Stimulated activated CD8-positive, alpha-beta memory T cell treated with anti-CD3 and anti-CD28 coated beads, Interleukin-12 subunit alpha, Interleukin-12 subunit beta, amount 100 ng/mL, for 1 hour (primary cell): ENCODE measurements around the gene EEIG2.

Source experiments
- DNase-seq: peaks from one replicate; pipeline ENCODE4 v3.0.0-alpha.2; 2020; ENCODE audit warnings: low read depth

The EEIG2 gene

DNA sequence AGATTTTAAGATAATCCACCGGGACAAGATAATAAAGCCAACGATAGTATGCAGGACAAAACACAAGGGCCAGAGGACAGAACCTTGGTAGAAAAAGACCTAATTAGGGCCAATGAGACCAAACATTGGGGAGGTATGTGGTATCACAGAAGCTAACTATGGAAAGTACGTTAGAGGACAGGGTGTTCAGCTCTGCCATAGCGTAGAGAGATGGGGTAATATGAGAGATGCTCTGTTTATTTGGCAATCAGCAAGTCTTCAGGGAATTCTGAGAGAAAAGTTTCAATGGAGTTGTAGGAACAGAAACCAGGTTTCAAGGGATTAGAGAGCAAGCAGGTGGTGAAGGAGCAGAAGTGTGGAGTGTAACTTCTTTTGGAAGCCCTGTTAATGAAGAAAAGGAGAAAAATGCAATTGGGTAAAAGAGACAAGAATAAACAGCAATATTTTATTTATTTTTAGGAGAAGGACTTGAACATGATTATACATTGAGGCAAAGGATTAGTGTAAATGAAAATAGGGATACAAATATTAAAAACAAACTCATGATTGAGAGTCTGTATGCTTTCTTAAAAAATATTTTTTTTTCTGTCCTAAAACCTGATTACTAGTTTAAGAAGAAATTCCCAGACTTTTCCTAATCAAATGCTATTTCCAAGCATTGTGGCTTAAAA lies 24.0 kb downstream of the EEIG2 start:
- DNase-seq = no peak

DNA sequence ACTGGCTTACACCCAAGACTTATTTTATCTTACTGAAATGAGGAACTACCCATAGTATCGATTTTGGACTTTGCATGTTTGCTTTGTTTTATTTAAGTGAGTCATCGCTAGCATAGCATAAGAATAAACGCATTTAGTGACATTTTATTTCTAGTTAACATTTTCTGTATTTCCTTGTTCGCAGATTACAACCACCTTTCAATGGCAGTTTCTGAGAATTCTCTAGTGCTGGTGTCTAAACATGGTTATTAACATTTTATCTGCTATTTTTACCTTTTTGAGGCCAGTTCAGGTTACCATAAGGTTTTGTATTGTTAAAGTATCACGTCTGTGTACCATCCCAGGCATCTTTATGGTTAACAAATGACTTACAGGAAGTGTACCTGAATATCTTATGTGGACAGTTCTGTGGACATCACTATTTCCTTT lies 24.5 kb downstream of the EEIG2 start:
- no peak for DNase-seq

DNA sequence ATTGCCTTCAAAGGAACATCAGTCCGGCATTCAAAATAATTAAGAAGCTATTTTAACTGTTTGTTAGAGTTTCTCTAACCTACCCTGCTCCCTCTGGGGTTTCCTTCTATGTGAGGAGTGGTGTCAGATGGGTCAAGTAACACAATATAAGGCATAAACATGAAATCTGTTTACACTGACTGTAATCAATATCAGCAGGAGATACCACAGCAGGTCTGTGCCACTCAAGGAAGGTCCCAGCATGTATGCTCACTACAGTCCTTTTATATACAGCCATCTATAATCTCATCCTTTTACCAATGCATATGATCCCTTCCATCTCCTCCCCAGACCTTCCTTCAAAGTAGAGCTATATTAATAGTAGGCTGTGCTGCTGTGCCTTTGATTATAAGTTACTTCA lies 25.4 kb downstream of the EEIG2 start:
- DNase-seq = no peak

DNA sequence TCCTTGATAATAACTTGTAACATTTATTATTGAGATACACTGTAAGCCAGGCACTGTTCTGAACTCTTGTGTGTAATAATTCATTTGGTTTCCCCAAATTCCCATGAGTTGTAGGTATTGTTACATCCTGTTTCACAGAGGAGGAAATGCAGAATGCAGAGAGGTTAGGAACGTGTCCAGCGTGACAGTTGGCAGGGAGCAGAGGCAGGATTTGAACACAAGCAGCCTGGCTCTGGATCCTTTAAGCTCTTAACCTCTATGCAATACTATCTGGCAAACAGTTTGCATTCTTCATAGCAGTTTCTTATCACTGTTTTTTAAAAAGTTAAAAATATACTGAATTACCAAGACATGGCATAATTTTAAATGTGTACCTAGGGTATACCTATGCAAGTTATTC lies 30.5 kb downstream of the EEIG2 start:
- DNase-seq = no peak

- no peak for DNase-seq
Observed at GRCh38 chr1:108590957-108591356, 31.1 kb downstream of the EEIG2 start.

- DNase-seq = no peak
Observed at GRCh38 chr1:108591466-108591865, 31.6 kb downstream of the EEIG2 start.

GRCh38 chr1:108592030-108592759 lies 32.3 kb downstream of the EEIG2 start:
- DNase-seq = no peak

DNA sequence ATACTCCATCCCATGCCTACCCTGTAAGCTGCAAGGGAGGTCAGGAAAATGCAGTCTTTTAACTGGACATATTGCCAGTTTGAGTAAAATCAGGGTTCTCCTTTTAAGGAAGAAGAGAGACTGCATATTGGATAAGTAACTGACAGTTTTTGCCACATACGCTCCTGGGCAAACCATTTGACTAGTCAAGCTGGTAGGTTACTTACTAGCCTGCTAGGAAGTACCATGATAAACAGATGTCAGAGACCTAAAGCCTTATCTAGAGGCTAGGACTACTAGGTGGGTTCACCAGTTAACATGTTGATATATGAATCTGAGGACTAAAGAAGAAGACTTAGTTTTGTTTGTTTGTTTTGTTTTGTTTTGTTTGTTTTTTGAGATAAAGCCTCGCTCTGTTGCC lies 33.5 kb downstream of the EEIG2 start:
- no peak for DNase-seq

- no peak for DNase-seq
Observed at GRCh38 chr1:108595507-108595906, 35.6 kb downstream of the EEIG2 start.

- DNase-seq = no peak
Observed at GRCh38 chr1:108597041-108597440, 37.1 kb downstream of the EEIG2 start.

- no peak for DNase-seq
Observed at GRCh38 chr1:108598340-108598739, 38.4 kb downstream of the EEIG2 start.

DNA sequence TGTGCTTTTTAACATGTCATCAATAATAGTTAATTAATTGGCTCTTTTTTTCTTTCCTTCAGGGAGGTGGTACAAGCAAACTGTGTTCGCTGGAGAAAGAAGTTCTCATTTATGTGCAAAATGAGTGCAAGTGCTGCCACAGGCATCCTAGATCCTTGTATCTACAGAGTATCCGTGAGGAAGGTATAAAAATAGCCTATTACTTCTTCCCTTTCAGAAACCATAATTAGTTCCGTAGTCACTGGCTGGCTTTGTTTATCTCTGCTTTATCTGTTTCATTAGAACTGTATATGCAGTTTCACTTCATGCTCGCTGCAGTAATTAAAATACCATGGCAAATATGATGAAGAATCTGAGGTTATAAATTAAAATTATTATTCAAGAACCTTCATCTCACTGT lies 40.6 kb downstream of the EEIG2 start:
- no peak for DNase-seq

DNA sequence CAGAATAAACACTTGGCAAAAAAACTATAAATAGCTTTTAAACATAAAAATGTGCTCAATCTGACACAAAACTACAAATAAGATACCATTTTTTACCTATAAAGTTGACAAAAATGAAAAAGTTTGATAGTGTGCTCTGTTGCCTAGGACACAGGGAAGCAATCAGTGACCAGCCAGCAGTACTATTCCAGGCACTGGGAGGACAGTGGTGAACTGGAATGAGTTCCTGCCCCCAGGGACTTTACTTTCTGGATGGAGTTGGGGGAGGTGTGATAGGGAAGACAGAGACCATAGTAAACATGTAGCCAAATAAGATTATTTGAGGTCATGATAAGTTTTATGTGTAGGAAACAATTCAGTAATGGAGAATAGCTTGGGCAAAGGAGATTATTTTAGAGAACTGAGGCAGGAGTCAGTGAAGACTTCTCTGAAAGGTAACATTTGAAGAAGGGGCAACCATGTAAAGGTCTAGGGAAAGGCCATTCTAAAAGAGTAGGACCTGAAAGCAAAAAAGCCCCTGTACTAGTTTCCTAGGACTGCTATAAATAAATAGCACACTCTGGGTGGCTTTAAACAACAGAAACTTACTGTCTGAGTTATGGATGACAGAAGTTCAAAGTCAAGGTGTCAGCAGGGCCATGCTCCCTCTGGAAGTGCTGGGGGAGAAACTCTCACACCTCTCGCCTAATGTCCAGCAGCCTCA lies 42.0 kb downstream of the EEIG2 start:
- no peak for DNase-seq

DNA sequence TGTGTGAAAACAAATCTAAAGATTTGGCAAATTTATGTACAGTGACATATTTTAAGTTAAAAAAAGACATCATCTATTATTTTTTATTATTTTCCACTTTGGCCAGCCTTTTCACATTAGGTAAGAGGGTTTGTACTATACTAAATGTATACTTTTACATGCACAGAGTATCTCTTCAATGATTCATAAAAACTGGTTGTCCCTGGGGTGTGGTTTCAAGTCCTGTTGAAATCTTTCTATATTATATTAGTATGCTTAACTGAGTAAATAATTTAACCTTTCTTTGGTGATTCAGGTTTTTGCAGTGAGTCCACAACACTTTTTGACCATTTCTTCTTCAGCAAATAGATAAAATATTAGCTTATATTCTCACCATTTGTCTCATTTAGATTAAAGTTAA lies 45.7 kb downstream of the EEIG2 start:
- DNase-seq = no peak

DNA sequence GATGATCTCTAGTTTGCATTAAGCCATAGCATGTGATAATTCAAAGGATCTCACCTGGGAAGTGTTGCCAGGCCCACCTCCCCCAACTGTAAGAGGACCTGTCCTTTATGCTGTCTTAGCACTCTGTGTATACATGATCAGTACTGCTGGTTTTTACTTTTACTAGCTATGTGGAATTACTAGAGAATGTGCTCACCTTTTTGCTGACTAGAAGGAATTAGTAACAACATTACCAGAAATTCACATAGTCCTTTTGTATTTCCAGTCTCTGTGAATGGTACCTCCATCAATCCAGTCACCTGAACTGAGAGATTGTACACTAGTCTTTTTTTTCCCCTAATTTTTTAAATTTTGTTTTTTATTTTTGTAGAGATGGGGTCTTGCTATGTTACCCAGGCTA lies 46.6 kb downstream of the EEIG2 start:
- DNase-seq = no peak

DNA sequence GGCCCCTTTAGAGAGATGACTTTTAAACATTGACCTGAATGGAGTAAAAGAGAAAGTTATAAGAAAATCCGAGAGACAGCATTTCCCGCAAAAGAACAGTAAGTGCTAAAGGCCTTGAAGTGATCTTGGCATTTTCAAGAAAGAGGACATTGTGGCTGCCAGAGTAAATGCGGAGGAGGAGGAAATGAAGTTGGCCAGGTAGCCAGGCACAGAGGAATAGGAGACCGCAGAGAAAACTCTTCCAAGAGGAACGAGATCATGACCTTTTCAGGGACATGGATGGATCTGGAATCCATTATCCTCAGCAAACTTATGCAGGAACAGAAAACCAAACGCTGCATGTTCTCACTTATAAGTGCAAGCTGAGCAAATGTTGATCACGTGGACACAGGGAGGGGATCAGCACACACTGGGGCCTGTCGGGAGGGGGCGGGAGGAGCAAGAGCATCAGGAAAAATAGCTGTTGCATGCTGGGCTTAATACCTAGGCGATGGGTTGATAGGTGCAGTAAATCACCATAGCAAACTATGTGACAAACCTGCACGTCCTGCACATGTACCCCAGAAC lies 49.7 kb downstream of the EEIG2 start:
- no peak for DNase-seq
